Measurements from ENCODE around the gene HAT1. TPM values are rescaled to one million over a fixed set of nuclear protein-coding genes. Genes with fewer than 3 reads are reported as not detected.
"Not testable (repeated sequence)": the region's sequence is repeated elsewhere in the genome, so short reads cannot be mapped to it uniquely, and the experiment has no call there.

HAT1 gene
- total RNA-seq, 1 donor from 2014 or later = 32.9 TPM

DNA sequence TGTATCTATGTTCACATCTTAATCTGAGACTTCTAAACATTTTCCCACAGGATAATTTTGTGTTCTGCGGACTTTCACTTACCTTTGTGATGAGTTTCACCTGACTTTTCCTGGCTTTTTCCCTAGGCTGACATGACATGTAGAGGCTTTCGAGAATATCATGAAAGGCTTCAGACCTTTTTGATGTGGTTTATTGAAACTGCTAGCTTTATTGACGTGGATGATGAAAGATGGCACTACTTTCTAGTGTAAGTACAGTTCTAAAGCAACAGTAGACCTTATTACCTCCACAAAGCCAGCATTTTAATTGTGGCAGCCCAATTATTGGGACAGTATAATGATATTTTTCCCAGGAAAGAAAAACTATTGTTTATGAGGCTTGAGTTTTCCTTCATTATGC is 43.4 kb downstream of the HAT1 start:
- DNase-seq (ENCODE audit: low spot score) (no peak), ATAC-seq (no peak)
- intact Hi-C loops (cut with DNase I) = no loop called here

DNA sequence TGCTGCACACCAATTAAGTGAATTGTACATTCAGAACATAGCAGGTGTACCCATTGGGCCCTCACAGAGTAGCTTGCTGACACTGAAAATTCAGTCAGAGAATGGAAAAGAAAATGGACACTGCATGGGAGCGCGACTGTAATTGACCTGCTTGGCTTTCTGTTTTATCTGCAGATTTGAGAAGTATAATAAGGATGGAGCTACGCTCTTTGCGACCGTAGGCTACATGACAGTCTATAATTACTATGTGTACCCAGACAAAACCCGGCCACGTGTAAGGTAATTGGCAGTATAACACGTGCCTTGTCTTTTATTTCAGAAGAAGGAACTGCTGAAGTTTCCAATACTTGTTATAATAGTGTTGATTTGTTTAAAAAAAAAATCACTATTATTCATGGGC is 44.0 kb downstream of the HAT1 start:
- DNase-seq (ENCODE audit: low spot score) (no peak), ATAC-seq (no peak)
- intact Hi-C loops (cut with DNase I) = no loop called here

DNA sequence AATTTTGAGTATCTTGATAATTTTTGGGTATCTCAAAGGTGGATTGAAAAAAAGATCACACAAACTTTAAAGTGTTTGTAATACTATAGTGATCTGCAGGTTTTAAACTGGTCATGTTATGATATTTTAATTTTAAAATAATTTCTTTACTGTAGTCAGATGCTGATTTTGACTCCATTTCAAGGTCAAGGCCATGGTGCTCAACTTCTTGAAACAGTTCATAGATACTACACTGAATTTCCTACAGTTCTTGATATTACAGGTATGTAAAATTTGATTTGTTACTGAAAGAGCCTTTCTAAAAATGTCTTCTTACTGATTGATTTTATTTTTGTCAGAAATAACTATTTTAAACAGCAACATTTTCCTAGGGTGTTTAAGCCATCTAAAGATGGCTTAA is 44.4 kb downstream of the HAT1 start:
- DNase-seq (ENCODE audit: low spot score) (no peak), ATAC-seq (no peak)
- intact Hi-C loops (cut with DNase I) = no loop called here

DNA sequence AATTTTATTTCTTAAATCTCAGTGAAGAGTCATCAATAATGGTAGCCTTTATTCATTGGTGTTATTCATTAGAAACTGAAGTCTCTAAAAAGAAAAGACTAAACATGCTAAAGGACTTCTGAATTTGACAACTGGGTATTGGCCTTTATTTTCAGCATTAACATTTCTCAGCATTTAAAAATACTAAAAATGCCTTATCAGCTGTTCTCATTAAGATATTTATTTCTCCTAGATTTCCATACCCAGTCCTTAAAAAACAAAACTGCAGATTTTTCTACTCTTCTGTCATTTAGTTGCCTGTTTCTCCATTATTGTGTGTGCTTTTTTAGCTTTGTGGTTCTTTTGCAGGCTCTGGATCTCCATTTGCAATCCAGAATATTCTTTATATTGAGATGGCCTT is 46.2 kb downstream of the HAT1 start:
- intact Hi-C loops (cut with DNase I) = no loop called here
- DNase-seq (ENCODE audit: low spot score) (no peak), ATAC-seq (no peak)

DNA sequence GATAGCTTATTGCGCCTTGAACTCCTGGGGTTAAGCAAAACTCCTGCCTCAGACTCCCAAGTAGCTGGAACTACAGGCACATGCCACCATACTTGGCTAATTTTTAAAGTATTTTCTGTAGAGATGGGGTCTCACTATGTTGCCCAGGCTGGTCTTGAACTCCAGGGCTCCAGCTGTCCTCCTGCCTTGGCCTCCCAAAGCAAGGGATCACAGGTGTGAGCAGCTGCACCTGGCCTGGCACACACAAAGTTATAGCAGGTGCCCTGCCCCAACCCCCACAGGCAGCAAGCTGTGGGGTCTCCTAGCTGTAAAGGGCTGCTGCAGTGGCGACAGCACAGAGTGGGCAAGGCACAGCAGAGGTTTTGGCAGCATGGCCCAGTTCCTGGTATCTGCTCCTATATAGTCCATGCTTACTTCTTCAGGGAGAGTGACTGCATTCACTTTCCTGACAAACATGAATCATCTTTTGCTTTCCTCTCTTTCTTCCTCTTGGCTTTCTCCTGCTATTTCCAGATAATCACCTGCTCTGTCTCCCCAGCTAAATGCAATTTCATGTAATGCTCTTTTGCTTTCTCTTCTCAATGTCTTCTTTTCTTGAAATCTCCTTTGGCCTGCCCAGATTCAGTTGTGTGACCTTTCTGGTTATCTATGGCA is 50.2 kb downstream of the HAT1 start:
- ATAC-seq (no peak), DNase-seq (ENCODE audit: low spot score) (no peak)
- intact Hi-C loops (cut with DNase I) = no loop called here

DNA sequence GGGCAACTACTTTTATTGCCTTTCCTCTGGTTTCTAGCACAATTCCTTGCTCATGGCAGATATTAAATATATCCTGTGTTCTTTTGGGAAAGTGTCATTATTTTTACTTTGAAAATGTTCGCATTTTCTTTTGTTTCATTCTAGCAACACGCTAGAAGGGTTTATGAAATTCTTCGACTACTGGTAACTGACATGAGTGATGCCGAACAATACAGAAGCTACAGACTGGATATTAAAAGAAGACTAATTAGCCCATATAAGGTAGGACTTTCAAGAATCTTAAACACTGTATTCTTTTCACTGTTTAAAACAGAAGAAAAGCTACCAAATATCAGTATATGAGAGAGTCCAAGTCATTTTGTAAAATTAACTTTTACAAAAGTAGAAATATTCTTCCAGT is 56.8 kb downstream of the HAT1 start:
- DNase-seq (ENCODE audit: low spot score) (no peak), ATAC-seq (no peak)
- intact Hi-C loops (cut with DNase I) = no loop called here

DNA sequence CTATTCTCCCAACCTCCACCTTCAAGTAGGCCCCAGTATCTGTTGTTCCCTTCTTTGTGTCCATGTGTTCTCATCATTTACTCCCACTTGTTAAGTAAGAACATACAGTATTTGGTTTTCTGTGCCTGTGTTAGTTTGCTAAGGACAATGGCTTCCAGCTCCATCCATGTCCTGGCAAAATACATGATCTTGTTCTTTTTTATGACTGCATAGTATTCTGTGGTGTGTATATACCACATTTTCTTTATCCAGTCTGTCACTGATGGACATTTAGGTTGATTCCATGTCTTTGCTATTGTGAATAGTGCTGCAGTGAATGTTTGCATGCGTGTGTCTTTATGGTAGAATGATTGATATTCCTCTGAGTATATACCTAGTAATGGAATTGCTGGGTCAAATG is 61.7 kb downstream of the HAT1 start:
- intact Hi-C loops (cut with DNase I); DNase-seq (ENCODE audit: low spot score); ATAC-seq: not testable (repeated sequence)

DNA sequence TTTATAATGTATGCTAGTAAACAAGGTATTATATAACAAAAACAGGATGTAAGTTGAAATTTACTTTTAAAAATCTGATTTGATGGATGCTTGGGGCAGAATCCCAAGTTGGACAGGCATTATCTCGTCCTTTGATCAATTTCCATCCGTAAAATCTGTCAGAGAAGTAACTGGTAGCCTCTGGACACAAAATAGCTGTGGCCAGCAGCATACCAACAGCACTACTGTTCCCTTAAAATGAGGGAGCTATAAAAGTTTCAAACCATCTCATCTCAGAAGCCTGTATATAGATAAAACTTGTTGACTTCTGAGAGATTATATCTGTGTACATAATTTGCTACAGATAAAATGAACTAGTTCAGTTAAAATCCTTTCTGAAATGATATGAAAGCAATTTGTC is 62.8 kb downstream of the HAT1 start:
- intact Hi-C loops (cut with DNase I) = no loop called here
- DNase-seq (ENCODE audit: low spot score) (no peak), ATAC-seq (no peak)

DNA sequence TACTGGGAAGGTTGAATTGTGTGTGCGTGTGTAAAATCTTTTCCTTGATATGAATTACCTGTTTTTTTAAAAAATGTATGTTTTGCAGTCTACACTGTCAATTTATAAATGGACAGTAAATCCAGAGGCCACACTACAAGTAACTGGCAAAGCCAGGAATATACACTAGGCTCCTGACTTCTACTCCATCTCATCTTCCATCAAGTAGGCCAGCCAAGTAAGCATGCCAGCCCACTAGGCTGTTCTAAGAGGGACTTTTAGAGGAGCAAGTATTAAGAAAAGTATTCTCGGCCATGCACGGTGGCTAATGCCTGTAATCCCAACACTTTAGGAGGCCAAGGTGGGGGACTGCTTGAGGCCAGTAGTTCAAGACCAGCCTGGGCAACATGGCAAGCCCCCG is 64.5 kb downstream of the HAT1 start:
- DNase-seq (ENCODE audit: low spot score) = no peak
- intact Hi-C loops (cut with DNase I) = no loop called here
- ATAC-seq = no peak

DNA sequence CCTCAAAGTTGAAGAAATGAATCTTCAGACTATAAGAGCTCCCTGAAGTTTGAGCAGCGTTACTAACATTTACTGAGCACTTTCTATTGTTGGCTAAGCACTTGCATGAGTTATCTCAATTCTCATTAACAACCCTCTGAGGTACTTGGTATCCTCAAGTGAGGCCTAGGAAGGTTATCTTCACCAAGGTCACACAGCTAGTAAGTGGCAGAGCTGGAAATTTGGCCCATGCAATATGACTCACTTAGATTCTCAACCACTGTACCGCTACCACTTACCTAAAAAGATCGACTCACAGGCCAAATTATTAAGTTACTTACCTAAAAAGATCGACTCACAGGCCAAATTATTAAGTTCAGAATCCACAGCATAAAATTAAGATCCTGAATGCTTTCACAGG is 68.8 kb downstream of the HAT1 start:
- intact Hi-C loops (cut with DNase I) = no loop called here
- ATAC-seq (no peak), DNase-seq (ENCODE audit: low spot score) (no peak)

DNA sequence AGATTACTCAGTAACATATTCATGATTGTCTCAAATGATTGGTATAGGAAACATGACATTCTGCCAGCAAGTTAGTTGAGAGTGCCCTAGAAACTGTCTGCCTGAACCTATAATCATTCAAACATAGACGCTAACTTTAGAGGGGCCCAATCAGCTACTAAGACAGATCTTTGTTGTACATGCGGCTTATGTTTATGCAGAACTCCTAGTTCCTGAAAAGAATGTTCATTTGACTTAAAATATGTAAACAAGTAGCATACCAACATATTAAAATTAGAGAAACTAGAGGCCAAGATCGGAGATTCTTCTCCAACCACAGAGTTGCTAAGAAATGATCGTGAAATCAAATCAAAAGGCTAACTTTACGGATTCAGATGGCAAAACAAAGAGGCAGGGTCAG is 73.3 kb downstream of the HAT1 start:
- ATAC-seq = no peak
- no peak for DNase-seq (ENCODE audit: low spot score)
- intact Hi-C loops (cut with DNase I) = no loop called here

DNA sequence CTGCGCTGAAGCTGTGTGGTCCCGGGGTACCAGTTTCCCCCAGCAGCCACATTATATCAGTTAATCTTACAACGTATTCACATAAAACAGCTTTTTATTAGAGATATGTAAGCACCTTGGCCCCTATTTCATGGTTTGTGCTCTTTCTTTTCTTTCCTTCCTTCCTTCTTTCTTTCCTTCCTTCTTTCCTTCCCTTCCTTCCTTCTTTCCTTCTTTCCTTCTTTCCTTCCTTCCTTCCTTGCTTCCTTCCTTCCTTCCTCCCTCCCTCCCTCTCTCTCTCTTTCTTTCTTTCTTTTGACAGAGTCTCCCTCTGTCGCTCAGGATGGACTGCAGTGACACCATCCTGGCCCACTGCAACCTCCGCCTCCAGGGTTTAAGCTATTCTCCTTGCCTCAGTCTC is 73.8 kb downstream of the HAT1 start:
- DNase-seq (ENCODE audit: low spot score) (no peak), ATAC-seq (no peak)
- intact Hi-C loops (cut with DNase I) = no loop called here

DNA sequence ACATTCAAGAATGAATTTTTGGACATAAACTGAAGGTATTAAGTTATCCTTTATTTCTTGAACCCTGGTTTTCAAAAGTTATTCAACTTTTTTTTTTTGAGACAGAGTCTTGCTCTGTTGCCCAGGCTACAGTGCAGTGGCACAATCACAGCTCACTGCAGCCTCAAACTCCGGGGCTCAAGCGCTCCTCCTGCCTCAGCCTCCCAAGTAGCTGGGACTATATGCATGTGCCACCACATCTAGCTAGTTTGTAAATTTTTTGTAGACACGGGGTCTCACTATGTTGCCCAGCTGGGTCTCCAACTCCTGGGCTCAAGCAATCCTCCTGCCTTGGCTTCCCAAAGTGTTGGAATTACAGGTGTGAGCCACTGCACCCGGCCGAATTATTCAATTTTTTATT is 74.8 kb downstream of the HAT1 start:
- ATAC-seq; DNase-seq (ENCODE audit: low spot score); intact Hi-C loops (cut with DNase I): not testable (repeated sequence)

DNA sequence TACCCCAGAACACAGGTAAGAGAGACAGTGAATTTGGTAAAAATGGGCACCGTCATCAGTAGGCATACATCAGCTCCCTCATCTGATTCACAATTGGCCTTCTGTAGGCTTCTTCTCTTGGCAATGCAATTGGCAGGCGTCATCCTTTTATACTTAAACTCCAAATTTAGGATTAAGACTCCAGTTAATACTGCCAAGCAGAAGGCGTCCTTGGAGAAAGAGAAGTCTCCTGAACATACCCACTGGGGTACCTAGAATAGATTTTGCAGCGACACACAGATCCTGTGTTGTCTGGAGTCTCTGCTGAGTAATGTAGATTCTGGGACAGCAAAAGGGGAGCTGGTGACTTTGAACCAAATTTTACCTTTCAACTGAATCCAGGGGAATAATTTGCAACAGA is 76.9 kb downstream of the HAT1 start:
- intact Hi-C loops (cut with DNase I) = no loop called here
- DNase-seq (ENCODE audit: low spot score) (no peak), ATAC-seq (no peak)

DNA sequence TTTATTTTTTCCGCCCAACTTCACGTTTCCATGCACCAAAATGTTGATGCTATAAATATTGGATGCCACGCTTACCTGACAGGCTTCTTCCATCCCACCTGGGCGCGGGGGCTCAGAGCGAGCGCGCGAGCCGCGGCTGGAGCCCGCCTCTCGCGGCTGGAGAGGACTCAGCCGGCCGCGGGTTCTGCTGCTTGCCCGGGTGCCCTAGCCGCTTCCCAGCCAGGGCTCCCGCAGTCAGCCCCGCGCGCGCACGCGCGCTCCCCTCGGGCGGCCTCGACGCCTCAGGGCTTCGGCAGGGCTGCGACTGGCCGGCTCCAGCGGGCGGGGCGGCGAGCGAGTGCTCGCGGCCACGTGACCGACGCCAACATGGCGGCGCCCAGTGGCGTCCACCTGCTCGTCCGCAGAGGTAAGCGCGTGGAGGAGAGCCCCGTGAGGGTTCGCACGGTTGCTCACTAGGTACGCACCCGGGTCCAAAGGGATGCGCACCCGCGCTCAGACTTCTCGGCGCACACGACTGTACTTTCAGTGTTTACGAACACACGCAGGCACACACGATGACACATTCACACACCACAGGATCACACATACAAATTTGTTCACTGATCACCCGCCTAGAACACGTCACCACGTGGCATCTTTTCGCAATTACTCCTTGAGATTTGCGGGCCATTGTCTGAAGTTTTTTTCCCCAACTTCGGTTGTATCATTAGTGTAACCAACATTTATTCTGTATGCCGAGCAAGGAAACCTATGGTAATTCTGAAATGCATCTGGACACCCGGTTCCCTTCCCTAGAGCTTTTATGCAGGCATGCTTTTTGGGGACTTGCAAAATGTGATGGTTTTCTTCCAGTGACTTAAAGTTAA is 77.6 kb downstream of the HAT1 start, which contains the start of gene METAP1D:
Gene METAP1D, plus strand, starts transcription at position 350 of the 866 bp plus-strand sequence. Its CDS starts 17 bp downstream, at position 367.
- peak; percentile 92 for DNase-seq (ENCODE audit: low spot score)
- peak; percentile 99 for ATAC-seq
- intact Hi-C loops (cut with DNase I) = no loop called here

DNA sequence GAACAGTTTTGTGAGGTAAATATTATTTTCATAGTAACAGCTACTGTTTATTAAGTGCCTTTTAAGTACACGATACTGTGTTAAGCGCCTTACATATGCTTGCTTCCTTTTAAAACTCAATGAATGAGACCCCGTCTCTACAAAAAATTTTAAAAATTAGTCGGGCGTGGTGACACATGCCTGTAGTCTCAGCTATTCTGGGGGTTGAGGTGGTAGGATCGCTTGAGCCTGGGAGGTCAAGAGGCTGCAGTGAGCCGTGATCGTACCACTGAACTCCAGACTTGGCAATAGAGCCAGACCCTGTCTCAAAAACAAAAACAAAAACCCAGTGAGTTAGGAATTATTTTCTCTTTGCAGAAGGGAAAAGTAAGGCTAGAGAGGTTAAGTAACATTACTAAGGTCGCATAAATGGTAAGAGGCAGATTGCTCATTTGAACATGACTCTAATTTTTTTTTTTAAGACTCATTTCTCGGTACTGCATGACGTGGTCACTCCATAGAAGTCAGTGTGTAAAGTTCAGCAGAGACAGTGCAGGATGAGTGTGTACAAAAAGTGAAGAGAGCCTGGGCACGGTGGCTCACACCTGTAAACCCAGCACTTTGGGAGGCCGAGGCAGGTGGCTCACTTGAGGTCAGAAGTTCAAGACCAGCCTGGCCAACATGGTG is 78.6 kb downstream of the HAT1 start:
- DNase-seq (ENCODE audit: low spot score) = no peak
- ATAC-seq = no peak
- intact Hi-C loops (cut with DNase I) = no loop called here

DNA sequence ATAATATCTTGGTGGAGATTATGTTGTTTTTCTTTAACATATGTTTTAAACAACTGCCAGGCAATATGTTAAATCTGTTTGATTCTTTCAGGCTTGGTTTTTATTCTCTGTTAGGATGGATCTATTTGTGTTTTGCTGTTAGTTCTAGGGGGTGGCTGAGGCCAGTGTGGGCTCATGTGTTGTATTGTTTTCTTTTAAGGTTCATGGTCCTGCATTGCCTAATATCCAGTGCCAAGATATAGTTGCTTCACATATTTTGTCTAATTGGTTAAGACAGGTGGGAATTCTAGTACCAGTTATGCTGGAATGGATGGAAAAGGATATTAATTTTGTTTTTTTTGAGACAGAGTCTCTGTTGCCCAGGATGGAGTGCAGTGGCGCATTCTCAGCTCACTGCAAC is 85.1 kb downstream of the HAT1 start:
- ATAC-seq = no peak
- intact Hi-C loops (cut with DNase I) = no loop called here
- no peak for DNase-seq (ENCODE audit: low spot score)

DNA sequence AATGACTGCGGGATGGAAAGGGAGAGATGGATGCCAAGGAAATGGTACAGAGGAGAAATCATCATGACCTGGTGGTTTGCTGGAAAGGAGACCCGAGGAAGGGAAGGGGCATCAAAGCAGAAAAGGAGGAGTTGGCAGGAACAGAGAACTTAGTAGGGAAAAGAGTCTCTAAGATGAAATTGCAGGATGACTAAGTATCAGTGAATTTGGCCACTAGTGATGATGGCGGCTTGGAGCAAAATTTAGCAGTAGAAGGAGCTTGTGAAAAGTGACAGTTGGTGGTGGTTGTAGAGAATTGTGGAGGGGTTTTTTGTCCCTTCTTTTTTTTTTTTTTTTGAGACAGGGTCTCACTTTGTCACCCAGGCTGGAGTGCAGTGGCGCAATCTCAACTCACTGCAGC is 87.6 kb downstream of the HAT1 start:
- intact Hi-C loops (cut with DNase I) = no loop called here
- no peak for DNase-seq (ENCODE audit: low spot score)
- no peak for ATAC-seq

DNA sequence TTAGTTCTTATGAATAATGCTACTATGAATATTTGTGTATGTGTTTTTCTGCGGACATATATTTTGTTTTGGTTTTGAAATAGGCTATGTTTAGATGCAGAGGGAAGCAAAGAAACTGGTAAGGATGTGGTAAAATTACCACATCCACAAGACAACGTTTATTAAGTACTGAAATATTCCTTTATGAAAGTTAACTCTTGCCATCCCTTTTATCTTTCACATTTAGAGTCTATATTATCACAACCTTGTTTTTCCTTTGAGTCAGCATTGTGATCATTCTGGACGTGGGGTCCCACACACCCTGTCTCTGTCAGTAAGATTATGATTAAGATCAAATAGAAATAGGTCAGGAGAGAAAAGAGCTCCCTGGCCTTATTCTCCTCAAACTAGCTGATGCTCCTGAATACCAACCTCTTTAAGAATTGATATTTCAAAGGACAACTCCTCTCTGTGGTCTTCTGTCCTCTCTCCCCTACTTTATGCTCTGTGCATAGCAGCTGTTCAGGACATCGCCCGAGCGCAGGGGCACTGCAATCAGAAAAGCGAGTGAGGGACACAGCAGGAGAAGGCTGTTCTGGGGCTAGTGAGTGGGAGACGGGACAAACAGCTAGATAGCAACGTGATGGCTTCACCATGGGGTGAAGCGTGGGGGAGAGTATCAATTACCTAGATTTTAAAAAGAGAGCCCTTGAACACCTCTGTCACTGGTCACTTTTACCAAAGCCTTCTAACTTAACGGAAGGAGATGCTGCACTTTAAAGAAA is 89.7 kb downstream of the HAT1 start:
- DNase-seq (ENCODE audit: low spot score) = no peak
- intact Hi-C loops (cut with DNase I) = no loop called here
- ATAC-seq = no peak

Data from sciatic nerve (tissue), 2 donors.